ENCODE results near the gene COL23A1. TPM values are rescaled to one million over a fixed set of nuclear protein-coding genes. Genes with fewer than 3 reads are reported as not detected.

COL23A1 gene
- total and polyA plus RNA-seq, 3 experiments from 2014 or later, result 0.20 to 0.28 TPM; not detected in 1

DNA sequence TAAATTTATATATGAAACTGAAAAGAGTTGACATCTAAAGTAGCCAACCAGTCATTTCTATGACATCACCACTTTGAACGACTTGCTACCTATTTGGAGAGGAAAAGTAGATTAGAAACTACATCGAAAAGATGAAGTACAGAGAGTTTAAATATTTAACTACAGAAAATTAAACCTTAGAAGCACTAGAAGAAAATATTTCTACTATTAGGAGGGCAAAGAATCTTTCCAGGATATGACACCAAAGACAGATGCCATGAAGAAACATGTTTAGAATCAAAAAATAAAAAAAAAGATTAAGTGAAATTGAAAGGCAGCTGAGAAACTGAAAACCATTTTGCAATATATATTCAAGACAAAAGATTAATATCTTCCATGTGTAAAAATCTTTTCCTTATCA, 144.7 kb downstream of the COL23A1 start:
- Histone ChIP-seq H3K4me1 (ENCODE audit: insufficient read depth, low read length) (no peaks in the 10 kb centered on the region), H3K4me3 (ENCODE audit: low read length) (no peak overlapping the region), H3K27ac (ENCODE audit: low read depth, low read length) (no peak overlapping the region), H3K36me3 (ENCODE audit: insufficient read depth, low read length) (no peaks in the 10 kb centered on the region), H3K27me3 (ENCODE audit: insufficient read depth, low read length, poor library complexity, severe bottlenecking) (no peaks in the 10 kb centered on the region), H3K9me3 (ENCODE audit: low read length) (no peaks in the 10 kb centered on the region)
- ChIA-PET CTCF (no interaction called here), POLR2A (no interaction called here)
- no peak overlapping the region for H3K4me3 Mint-ChIP-seq
- peaks cover 21 to 43% of the 10 kb centered on the region in 2 donors for H3K27me3 Mint-ChIP-seq
- peaks cover 0 to 5% (median 3%) of the 10 kb centered on the region in 5 donors for H3K9me3 Mint-ChIP-seq
- no peaks in the 10 kb centered on the region for H3K4me1 Mint-ChIP-seq
- no peak overlapping the region for H3K27ac Mint-ChIP-seq
- H3K36me3 Mint-ChIP-seq, result no peaks in the 10 kb centered on the region
- no peak for DNase-seq

GRCh38 chr5:178442405-178443257, 147.6 kb downstream of the COL23A1 start:
- Mint-ChIP-seq H3K27me3 (peaks cover 12 to 23% of the 10 kb centered on the region in 2 donors), H3K4me3 (no peak overlapping the region), H3K36me3 (no peaks in the 10 kb centered on the region), H3K9me3 (peaks cover 0 to 5% (median 3%) of the 10 kb centered on the region in 5 donors), H3K27ac (no peak overlapping the region), H3K4me1 (no peaks in the 10 kb centered on the region)
- POLR2A ChIA-PET, result no interaction called here
- Histone ChIP-seq H3K4me1 (ENCODE audit: insufficient read depth, low read length) (no peaks in the 10 kb centered on the region), H3K27ac (ENCODE audit: low read depth, low read length) (no peak overlapping the region), H3K36me3 (ENCODE audit: insufficient read depth, low read length) (no peaks in the 10 kb centered on the region), H3K4me3 (ENCODE audit: low read length) (no peak overlapping the region), H3K9me3 (ENCODE audit: low read length) (no peaks in the 10 kb centered on the region), H3K27me3 (ENCODE audit: insufficient read depth, low read length, poor library complexity, severe bottlenecking) (no peaks in the 10 kb centered on the region)
- no peak for DNase-seq
- CTCF ChIA-PET, result no interaction called here

DNA sequence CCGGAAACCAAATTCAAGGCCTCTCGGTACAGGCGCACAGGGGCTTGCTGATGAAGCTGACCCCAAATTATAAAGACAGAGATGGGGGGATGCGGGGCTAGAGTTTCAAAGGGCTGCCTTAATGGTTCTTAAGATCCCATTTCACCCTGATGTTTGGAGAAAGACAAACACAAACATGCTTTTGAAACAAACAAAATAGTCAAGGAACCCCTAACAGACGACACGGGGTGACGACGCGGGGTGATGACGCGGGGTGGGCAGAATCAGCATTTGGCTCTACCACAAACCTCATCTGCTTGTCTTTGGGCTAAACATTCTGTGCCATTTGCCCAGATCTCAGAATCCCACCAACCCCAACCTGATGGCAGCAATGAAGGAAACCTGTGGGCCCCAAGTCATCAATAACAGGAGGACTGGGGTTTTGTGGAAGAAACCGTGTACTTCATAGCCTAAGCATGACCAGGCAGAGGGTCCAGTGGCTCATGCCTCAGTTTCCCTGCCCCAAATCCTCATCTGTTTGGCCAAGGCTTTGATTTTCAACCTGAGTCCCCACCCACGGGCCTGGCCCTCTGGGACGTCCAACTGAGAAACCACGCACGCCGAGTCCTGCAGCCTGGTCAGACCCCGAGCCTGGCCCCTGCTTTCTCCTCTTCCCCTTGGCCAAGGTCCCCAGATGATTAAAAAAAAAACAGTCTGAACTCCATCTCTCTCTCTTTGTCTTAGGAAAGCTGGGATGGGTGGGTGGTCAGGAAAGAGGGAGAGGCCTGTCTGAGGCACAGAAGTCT, 148.5 kb downstream of the COL23A1 start:
- H3K9me3 ChIP-seq (ENCODE audit: low read length), result no peaks in the 10 kb centered on the region
- no peaks in the 10 kb centered on the region for H3K36me3 ChIP-seq (ENCODE audit: insufficient read depth, low read length)
- no peak overlapping the region for H3K27ac Mint-ChIP-seq
- peaks cover 0 to 5% (median 3%) of the 10 kb centered on the region in 5 donors for H3K9me3 Mint-ChIP-seq
- ChIA-PET CTCF (no interaction called here), POLR2A (no interaction called here)
- H3K36me3 Mint-ChIP-seq, result no peaks in the 10 kb centered on the region
- no peak overlapping the region for H3K27ac ChIP-seq (ENCODE audit: low read depth, low read length)
- no peak for DNase-seq
- no peaks in the 10 kb centered on the region for H3K4me1 ChIP-seq (ENCODE audit: insufficient read depth, low read length)
- H3K4me3 ChIP-seq (ENCODE audit: low read length), result no peak overlapping the region
- no peaks in the 10 kb centered on the region for H3K27me3 ChIP-seq (ENCODE audit: insufficient read depth, low read length, poor library complexity, severe bottlenecking)
- H3K4me1 Mint-ChIP-seq, result no peaks in the 10 kb centered on the region
- no peak overlapping the region for H3K4me3 Mint-ChIP-seq
- peaks cover 13 to 20% of the 10 kb centered on the region in 2 donors for H3K27me3 Mint-ChIP-seq

- Histone ChIP-seq H3K27ac (ENCODE audit: low read depth, low read length) (no peak overlapping the region), H3K9me3 (ENCODE audit: low read length) (no peaks in the 10 kb centered on the region), H3K4me1 (ENCODE audit: insufficient read depth, low read length) (no peaks in the 10 kb centered on the region), H3K36me3 (ENCODE audit: insufficient read depth, low read length) (no peaks in the 10 kb centered on the region), H3K4me3 (ENCODE audit: low read length) (no peak overlapping the region), H3K27me3 (ENCODE audit: insufficient read depth, low read length, poor library complexity, severe bottlenecking) (no peaks in the 10 kb centered on the region)
- Mint-ChIP-seq H3K27ac (no peak overlapping the region), H3K27me3 (peaks cover 13 to 23% of the 10 kb centered on the region in 2 donors), H3K36me3 (no peaks in the 10 kb centered on the region), H3K4me3 (no peak overlapping the region), H3K4me1 (no peaks in the 10 kb centered on the region), H3K9me3 (peaks cover 0 to 4% (median 0%) of the 10 kb centered on the region in 5 donors)
- ChIA-PET CTCF (interaction anchor here (0.7 kb wide), 1 partner anchor 263 kb away, joined by 3 read pairs; no protein-coding TSS in a partner anchor), POLR2A (no interaction called here)
- DNase-seq, result no peak
These were observed 150.0 kb downstream of the COL23A1 start for GRCh38 chr5:178440181-178440580.

GRCh38 chr5:178439493-178440180, 150.6 kb downstream of the COL23A1 start:
- Mint-ChIP-seq H3K36me3 (no peaks in the 10 kb centered on the region), H3K4me3 (no peak overlapping the region), H3K4me1 (no peaks in the 10 kb centered on the region), H3K27ac (no peak overlapping the region), H3K27me3 (peaks cover 12 to 21% of the 10 kb centered on the region in 2 donors), H3K9me3 (peaks cover 0 to 4% (median 0%) of the 10 kb centered on the region in 5 donors)
- H3K27me3 ChIP-seq (ENCODE audit: insufficient read depth, low read length, poor library complexity, severe bottlenecking), result no peaks in the 10 kb centered on the region
- H3K4me3 ChIP-seq (ENCODE audit: low read length), result no peak overlapping the region
- H3K4me1 ChIP-seq (ENCODE audit: insufficient read depth, low read length), result no peaks in the 10 kb centered on the region
- no peaks in the 10 kb centered on the region for H3K36me3 ChIP-seq (ENCODE audit: insufficient read depth, low read length)
- DNase-seq, result no peak
- no peak overlapping the region for H3K27ac ChIP-seq (ENCODE audit: low read depth, low read length)
- ChIA-PET CTCF (interaction anchor here (0.7 kb wide), 1 partner anchor 263 kb away, joined by 3 read pairs; no protein-coding TSS in a partner anchor), POLR2A (no interaction called here)
- H3K9me3 ChIP-seq (ENCODE audit: low read length), result no peaks in the 10 kb centered on the region

- ChIA-PET POLR2A (no interaction called here), CTCF (no interaction called here)
- Mint-ChIP-seq H3K9me3 (no peaks in the 10 kb centered on the region), H3K36me3 (no peaks in the 10 kb centered on the region), H3K4me1 (no peaks in the 10 kb centered on the region), H3K27me3 (peaks cover 8 to 16% of the 10 kb centered on the region in 2 donors), H3K27ac (no peak overlapping the region), H3K4me3 (no peak overlapping the region)
- H3K9me3 ChIP-seq (ENCODE audit: low read length), result no peaks in the 10 kb centered on the region
- no peaks in the 10 kb centered on the region for H3K4me1 ChIP-seq (ENCODE audit: insufficient read depth, low read length)
- DNase-seq, result no peak
- no peak overlapping the region for H3K4me3 ChIP-seq (ENCODE audit: low read length)
- H3K27ac ChIP-seq (ENCODE audit: low read depth, low read length), result no peak overlapping the region
- no peaks in the 10 kb centered on the region for H3K36me3 ChIP-seq (ENCODE audit: insufficient read depth, low read length)
- H3K27me3 ChIP-seq (ENCODE audit: insufficient read depth, low read length, poor library complexity, severe bottlenecking), result no peaks in the 10 kb centered on the region
These were observed 151.4 kb downstream of the COL23A1 start for GRCh38 chr5:178438796-178439195.

- Mint-ChIP-seq H3K4me3 (no peak overlapping the region), H3K27ac (no peak overlapping the region), H3K36me3 (no peaks in the 10 kb centered on the region), H3K4me1 (no peaks in the 10 kb centered on the region), H3K9me3 (no peaks in the 10 kb centered on the region), H3K27me3 (peaks cover 10 to 15% of the 10 kb centered on the region in 2 donors)
- Histone ChIP-seq H3K9me3 (ENCODE audit: low read length) (no peaks in the 10 kb centered on the region), H3K36me3 (ENCODE audit: insufficient read depth, low read length) (no peaks in the 10 kb centered on the region), H3K27ac (ENCODE audit: low read depth, low read length) (no peak overlapping the region), H3K27me3 (ENCODE audit: insufficient read depth, low read length, poor library complexity, severe bottlenecking) (no peaks in the 10 kb centered on the region), H3K4me3 (ENCODE audit: low read length) (no peak overlapping the region), H3K4me1 (ENCODE audit: insufficient read depth, low read length) (no peaks in the 10 kb centered on the region)
- DNase-seq, result no peak
- ChIA-PET CTCF (no interaction called here), POLR2A (no interaction called here)
These were observed 152.7 kb downstream of the COL23A1 start for GRCh38 chr5:178437386-178438075.
